DMS114 treated with DMSO at 0.1 percent for 48 hours (cell line): ENCODE measurements around the gene NOX3.
"Not testable (repeated sequence)": the region's sequence is repeated elsewhere in the genome, so short reads cannot be mapped to it uniquely, and the experiment has no call there.

Experiments
- DNase-seq: peaks from one replicate; lab custom pipeline; 2025; ENCODE audit not compliant: unreplicated experiment; lab: John Stamatoyannopoulos, UW

NOX3 gene, protein sequence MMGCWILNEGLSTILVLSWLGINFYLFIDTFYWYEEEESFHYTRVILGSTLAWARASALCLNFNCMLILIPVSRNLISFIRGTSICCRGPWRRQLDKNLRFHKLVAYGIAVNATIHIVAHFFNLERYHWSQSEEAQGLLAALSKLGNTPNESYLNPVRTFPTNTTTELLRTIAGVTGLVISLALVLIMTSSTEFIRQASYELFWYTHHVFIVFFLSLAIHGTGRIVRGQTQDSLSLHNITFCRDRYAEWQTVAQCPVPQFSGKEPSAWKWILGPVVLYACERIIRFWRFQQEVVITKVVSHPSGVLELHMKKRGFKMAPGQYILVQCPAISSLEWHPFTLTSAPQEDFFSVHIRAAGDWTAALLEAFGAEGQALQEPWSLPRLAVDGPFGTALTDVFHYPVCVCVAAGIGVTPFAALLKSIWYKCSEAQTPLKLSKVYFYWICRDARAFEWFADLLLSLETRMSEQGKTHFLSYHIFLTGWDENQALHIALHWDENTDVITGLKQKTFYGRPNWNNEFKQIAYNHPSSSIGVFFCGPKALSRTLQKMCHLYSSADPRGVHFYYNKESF

DNA sequence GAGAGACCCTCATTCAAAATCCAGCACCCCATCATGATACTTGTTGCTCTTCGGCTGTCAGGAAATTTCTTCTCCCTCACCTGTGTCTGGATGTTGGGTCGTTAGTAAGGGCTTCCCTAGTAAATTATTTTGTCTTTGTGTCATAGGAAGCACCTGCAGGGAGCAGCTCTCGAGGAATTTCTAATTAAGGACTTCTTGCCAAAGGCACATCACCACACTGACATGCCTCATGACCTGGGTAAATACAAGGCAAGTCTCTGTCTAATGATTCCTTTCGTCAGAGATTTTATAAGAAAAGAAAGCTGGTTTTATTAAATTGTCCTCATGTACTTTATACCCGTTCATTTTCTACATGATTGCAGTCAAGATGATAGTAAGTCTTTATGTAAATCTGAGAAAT lies at the start of gene NOX3:
NOX3 (minus strand) TSS at position 74 of the 400 bp plus-strand sequence; CDS start at position 35, 39 bp downstream.
- no peak for DNase-seq

DNA sequence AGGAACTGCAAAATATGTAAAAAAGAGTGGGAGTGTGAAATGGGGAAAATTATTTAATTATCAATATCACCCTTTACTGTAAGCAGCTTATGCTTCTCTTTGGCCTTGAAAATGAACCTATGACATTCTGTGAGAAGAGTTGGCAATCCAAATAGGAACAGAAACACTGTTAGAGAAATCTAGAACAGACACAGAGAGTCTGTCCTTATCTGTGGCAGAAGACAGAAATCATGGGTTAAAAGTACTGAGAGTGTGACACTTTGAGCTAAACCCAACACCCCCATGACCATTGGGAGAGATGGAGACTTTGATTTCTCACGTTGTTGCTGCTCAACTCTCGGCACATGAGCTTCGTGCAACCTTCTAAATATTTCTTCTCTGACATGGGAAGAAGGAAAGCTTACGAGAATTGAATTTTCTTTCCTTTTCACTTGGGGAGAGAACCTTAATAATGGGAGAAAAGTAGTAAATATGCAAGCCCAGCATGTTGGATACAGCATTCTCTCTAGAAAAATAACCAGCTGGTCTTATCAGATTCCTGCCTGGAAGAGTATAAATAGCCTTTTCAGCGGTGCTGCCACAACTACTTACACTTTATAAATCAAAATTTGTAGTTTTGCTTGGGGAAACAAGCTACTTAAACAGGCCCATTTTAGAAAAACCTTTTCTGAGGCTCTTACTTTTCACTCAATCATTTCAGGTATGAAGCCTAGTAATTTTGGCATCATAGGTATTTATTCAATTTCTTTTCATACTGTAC lies 49.4 kb upstream of the NOX3 start:
- DNase-seq, result no peak

DNA sequence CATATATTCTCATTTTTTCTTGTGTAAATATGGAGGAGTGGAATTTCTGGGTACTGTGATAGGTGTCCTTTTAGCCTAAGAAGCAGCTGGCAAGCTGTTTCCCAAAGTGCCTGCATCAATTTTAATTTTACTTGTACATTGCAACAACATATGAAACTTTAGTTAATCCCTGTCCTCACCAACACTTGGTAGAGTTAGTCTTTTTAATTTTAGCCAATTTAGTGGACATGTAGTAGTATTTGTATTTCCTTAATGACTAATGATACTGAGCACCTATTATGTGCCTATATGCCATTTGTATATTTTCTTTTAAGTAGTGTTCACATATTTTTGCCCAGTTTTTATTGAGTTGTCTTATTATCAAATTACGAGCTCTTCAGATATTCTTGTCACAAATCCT lies 46.8 kb upstream of the NOX3 start:
- no peak for DNase-seq

DNA sequence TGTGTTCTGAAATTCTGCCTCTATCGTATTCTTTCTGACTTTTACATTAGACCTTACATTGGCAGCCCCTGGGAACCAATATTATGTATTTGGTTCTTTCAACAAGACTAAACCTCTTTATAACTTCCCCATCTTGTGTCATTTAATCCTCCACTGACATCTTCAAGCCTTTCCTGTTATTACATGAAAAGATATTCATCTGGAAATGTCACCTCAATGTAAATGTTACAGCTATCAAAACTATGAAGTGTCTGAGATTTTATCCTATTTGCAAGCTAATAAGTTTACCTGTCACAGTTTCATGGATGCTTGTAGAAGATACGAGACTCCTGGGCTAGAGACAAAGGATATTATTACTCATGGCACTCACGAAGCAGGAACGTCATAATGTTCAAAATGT lies 43.9 kb upstream of the NOX3 start:
- no peak for DNase-seq

- DNase-seq, result no peak
Measured at GRCh38 chr6:155498370-155498769, 42.7 kb upstream of the NOX3 start.

- DNase-seq, result no peak
Measured at GRCh38 chr6:155497273-155497672, 41.6 kb upstream of the NOX3 start.

DNA sequence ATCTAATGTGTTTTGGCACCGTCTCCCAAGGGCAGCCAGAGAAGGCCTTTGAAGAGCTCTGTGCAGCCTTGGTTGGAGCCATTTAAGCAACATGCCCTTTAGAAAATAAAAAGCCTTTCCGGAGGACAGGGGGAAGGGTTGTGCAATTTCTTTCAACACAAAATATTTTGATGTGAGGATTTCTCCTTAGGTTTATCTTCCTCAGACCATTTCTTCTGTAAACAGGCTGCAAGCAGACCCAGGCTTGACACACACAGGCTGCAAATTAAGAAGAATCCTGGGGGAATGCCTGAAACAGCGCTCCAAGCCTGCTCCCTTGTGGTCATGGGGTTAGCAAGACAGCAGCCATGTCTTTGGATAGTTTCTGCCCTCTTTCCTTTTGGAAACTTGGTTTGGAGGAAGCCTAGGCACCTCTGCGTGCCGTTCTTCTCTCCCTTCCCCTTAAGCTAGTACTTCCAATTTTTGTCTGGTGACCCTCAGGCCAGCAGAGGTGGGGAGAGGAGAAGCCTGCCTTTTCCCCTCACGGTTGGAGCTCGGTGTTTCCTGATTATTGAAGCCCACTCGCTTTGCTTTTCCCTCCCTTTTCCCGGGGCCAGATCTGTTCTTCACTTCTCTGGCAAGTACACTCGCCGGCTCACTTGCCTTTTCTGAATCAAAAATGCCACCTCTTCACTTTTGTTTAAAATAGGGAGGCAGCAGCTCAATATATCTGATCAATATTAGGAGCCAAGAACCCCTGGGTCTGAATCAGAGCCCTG lies 39.6 kb upstream of the NOX3 start:
- no peak for DNase-seq

DNA sequence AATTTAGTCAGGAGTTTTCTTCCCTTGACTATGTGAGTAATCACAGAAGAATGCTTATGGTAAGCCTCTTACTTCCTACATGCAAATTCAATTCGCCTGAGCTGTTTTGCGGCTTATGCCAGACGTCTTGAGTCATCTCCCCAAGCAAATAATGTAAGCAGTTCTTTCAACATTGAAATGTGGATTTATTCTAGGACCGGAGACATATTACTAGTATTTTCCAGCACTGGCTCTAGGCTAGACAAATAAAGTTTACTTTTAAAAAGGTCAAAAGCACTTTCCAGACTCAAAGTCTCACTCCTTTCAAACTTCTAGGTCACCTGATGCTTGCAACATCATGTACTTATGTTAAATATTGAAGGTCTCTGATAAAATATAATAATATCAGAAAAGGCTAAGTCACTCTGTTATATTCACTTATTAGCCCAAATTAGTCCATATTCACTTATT lies 38.1 kb upstream of the NOX3 start:
- no peak for DNase-seq

- no peak for DNase-seq
Measured at GRCh38 chr6:155493026-155493693, 37.5 kb upstream of the NOX3 start.

DNA sequence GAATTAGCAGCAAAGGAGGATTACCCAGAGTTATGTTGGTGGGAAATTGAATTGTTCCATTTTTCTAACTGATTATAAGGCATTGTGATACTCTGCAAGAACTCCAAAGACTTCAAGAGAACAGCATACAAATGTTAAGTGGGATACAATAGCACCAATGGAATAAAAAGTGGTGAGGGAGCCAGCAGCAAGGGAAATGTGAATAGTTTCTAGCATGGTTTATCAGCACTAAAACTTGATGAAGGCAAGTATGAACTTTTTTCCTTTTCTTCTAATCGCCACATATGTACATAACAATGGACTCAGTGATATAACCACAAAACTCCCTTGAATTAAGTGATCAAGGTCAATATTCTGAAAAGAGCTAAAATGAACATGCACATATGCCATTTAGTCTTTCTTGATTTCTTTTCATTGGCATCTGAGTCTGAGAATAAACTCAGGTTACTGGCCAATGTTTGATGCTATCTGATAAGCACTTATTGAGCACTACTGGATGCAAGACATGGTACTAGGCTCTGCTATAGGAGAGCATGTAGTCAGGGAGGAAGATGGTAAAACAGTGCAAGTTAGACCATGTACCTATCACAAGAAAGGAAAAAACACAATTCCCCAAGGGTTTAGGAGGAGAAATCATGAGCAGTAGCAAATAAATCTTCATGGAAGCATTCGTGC lies 36.6 kb upstream of the NOX3 start:
- DNase-seq, result no peak

DNA sequence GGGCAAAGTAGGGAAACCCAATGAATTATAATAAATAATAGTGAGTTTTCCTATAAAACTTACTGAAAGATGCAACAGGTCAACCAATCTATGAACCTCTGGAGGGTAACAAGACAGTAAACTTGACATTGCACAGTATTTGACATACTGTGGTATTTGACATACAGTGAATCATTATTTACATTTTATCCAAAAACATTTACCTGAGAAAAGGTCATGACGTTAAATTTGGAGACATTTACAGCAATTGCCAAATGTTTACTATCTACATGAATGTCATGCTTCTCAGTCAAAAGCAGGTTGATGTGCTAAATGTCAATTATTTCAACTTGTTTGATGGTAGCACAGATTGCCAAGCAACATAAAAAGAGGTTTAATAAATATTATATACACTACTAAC lies 35.8 kb upstream of the NOX3 start:
- no peak for DNase-seq

GRCh38 chr6:155488197-155488596 lies 32.6 kb upstream of the NOX3 start:
- not testable (repeated sequence) for DNase-seq

DNA sequence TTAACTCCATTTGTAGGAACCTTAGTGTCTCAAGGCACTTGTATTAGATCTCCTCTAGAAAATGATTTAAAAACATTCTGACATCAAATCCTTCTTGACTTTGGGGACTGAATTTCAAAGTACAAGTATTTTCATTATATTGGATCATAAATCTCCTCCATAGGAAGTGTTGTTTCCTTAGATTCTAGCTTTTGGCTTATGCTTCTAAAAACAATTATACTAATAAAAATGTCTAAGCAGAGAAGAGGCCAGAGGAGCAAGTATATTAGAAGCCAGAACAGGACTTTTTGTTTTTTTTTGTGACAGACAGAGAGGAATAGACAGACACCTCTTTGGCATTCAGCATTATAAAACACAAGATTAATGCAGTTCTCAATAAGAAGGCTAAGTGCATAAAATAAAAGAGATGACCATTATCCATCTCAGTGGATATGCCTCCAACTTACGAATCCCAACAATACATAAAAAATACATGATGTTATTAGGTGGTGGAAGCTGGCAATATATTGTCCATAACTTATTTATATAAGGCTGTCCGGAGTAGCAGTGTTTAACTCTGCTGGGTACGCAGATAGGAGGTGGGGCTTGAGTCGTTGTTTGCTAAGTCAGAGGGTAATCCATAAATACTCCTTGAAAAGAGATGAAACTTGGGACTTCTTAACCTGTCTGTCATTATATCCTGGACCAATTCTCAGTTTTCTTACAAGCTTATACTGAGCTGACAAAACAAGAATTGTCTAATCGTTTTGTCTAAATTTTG lies 31.9 kb upstream of the NOX3 start:
- DNase-seq, result no peak

GRCh38 chr6:155486721-155487294 lies 31.2 kb upstream of the NOX3 start:
- DNase-seq, result no peak

DNA sequence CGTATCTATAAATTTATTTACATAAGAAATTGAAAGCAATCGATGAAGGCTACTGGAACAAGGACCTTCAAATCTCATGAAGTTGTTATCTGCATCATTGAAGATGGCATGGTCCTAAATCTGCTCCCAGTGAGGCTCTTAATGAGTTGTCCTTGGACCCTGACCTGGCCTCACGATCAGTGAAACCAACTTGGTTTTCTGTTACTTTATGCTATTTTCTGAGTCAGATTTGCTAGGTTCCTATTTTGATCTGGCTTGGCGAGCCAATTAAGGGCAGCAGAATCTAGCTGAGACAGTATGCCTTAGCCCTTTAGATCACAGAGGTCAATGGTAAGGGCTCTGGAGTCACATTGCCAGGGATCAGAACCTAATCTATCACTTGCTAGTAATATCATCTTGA lies 30.1 kb upstream of the NOX3 start:
- no peak for DNase-seq

- DNase-seq, result no peak
Measured at GRCh38 chr6:155483858-155484257, 28.2 kb upstream of the NOX3 start.

GRCh38 chr6:155481215-155481614 lies 25.6 kb upstream of the NOX3 start:
- no peak for DNase-seq

GRCh38 chr6:155473741-155474140 lies 18.1 kb upstream of the NOX3 start:
- no peak for DNase-seq

DNA sequence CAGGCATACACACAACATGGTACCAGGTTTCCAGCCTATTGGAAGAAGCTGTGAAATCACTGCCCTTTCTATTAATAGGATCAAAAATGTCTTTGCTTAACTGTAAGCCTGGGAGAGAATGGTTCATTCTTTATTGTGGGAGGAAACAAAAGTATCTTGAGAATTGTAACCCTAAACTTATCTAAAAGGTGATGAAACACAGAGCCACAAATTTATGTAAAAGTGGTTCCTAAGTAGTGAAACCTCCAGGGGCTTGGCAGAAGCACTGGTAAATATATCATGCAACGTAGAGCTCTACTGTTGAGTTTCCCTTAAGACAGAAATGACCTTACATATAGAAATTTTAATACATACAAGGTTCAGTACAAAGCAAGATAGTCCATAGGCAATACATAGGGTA lies 17.2 kb upstream of the NOX3 start:
- no peak for DNase-seq
